ENCODE data around the gene GABRD. TPM values are rescaled to one million over a fixed set of nuclear protein-coding genes. Genes with fewer than 3 reads are reported as not detected.

The GABRD gene
- total and polyA plus RNA-seq, 10 of the 15 experiments (the other 5 are each of a cell fraction or from before 2014, with no cell fraction given), result not detected

GRCh38 chr1:1975535-1975934 lies 43.6 kb upstream of the GABRD start (continued):
- TF ChIP-seq, protein P1, sequence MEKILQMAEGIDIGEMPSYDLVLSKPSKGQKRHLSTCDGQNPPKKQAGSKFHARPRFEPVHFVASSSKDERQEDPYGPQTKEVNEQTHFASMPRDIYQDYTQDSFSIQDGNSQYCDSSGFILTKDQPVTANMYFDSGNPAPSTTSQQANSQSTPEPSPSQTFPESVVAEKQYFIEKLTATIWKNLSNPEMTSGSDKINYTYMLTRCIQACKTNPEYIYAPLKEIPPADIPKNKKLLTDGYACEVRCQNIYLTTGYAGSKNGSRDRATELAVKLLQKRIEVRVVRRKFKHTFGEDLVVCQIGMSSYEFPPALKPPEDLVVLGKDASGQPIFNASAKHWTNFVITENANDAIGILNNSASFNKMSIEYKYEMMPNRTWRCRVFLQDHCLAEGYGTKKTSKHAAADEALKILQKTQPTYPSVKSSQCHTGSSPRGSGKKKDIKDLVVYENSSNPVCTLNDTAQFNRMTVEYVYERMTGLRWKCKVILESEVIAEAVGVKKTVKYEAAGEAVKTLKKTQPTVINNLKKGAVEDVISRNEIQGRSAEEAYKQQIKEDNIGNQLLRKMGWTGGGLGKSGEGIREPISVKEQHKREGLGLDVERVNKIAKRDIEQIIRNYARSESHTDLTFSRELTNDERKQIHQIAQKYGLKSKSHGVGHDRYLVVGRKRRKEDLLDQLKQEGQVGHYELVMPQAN (conservative IDR thresholded peaks at IDR 0.05), result no peak
- TF ChIP-seq ASH2L (IDR thresholded peaks at IDR 0.05; ENCODE audit: borderline replicate concordance, low read depth) (no peak), HDAC2 (IDR thresholded peaks at IDR 0.05) (no peak), RUNX3 (IDR thresholded peaks at IDR 0.05; ENCODE audit: low read length) (no peak)

GRCh38 chr1:1976031-1976430 lies 43.1 kb upstream of the GABRD start:
- ChIA-PET RAD21 (ENCODE audit: unreplicated experiment) (no interaction called here), SMC1A (ENCODE audit: uncharacterized antibody, unreplicated experiment) (no interaction called here), POLR2A (no interaction called here), CTCF (no interaction called here)
- Histone ChIP-seq H3K36me3 (ENCODE audit: control insufficient read depth in 2 of 2, insufficient read depth in 2 of 2, low read length in 1 of 2) (no peaks in the 10 kb centered on the region), H3K4me1 (ENCODE audit: control insufficient read depth, insufficient read depth, low read length) (no peaks in the 10 kb centered on the region), H3K4me3 (no peak overlapping the region), H3K4me2 (ENCODE audit: control insufficient read depth, insufficient read depth) (no peak overlapping the region), H3K9ac (ENCODE audit: control insufficient read depth, insufficient read depth, low read length) (no peak overlapping the region), H2AFZ (ENCODE audit: control insufficient read depth, low read depth, low read length) (no peak overlapping the region), H3K79me2 (ENCODE audit: control insufficient read depth, insufficient read depth, low read length) (no peaks in the 10 kb centered on the region), H3K27ac (ENCODE audit: control insufficient read depth, insufficient read depth) (no peak overlapping the region), H4K20me1 (ENCODE audit: control insufficient read depth, insufficient read depth) (no peaks in the 10 kb centered on the region), H3K27me3 (replicated peaks in 1 of 2; ENCODE audit: control insufficient read depth in 2 of 2, insufficient read depth in 2 of 2, low read length in 1 of 2) (no peaks in the 10 kb centered on the region), H3K9me3 (replicated peaks; ENCODE audit: control insufficient read depth, insufficient read depth, low read length) (no peaks in the 10 kb centered on the region; the same call in 2 of the 3 replicates)
- FAIRE-seq, result no peak
- BruUV-seq (replicated peaks), result no TSS peak
- no peak for ATAC-seq
- DNase-seq (ENCODE audit: low read depth, low spot score), result no peak
- in situ Hi-C loops (cut with MboI), result no loop called here
- intact Hi-C loops (cut with micrococcal nuclease; ENCODE audit: unreplicated experiment), result no loop called here
- 31% methylated on average over 19 of the region's 19 CpGs for WGBS (ENCODE audit: insufficient coverage, insufficient replicate concordance, low lambda C conversion rate, missing lambda C conversion rate)
- TF ChIP-seq CREB1 (IDR thresholded peaks at IDR 0.05; ENCODE audit: low read depth) (no peak), IKZF1 (conservative IDR thresholded peaks at IDR 0.05) (no peak), MAX (IDR thresholded peaks at IDR 0.05; ENCODE audit: low read depth, low read length) (no peak), SIN3A (IDR thresholded peaks at IDR 0.05; ENCODE audit: low read depth, low read length) (no peak), BCL11A (IDR thresholded peaks at IDR 0.05; ENCODE audit: low read depth, low read length) (no peak), CEBPZ (IDR thresholded peaks at IDR 0.05; ENCODE audit: low read depth, low read length) (no peak), KDM1A (IDR thresholded peaks at IDR 0.05; ENCODE audit: borderline replicate concordance) (no peak), STAT3 (IDR thresholded peaks at IDR 0.05; ENCODE audit: low read depth, low read length) (no peak)
- TF ChIP-seq, protein P2, sequence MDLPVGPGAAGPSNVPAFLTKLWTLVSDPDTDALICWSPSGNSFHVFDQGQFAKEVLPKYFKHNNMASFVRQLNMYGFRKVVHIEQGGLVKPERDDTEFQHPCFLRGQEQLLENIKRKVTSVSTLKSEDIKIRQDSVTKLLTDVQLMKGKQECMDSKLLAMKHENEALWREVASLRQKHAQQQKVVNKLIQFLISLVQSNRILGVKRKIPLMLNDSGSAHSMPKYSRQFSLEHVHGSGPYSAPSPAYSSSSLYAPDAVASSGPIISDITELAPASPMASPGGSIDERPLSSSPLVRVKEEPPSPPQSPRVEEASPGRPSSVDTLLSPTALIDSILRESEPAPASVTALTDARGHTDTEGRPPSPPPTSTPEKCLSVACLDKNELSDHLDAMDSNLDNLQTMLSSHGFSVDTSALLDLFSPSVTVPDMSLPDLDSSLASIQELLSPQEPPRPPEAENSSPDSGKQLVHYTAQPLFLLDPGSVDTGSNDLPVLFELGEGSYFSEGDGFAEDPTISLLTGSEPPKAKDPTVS (IDR thresholded peaks at IDR 0.05; ENCODE audit: low read depth, low read length), result no peak
- TF ChIP-seq, protein P3, sequence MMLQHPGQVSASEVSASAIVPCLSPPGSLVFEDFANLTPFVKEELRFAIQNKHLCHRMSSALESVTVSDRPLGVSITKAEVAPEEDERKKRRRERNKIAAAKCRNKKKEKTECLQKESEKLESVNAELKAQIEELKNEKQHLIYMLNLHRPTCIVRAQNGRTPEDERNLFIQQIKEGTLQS (IDR thresholded peaks at IDR 0.05; ENCODE audit: borderline replicate concordance, extremely low read depth, low read depth, low read length), result no peak
- TF ChIP-seq, protein P4, sequence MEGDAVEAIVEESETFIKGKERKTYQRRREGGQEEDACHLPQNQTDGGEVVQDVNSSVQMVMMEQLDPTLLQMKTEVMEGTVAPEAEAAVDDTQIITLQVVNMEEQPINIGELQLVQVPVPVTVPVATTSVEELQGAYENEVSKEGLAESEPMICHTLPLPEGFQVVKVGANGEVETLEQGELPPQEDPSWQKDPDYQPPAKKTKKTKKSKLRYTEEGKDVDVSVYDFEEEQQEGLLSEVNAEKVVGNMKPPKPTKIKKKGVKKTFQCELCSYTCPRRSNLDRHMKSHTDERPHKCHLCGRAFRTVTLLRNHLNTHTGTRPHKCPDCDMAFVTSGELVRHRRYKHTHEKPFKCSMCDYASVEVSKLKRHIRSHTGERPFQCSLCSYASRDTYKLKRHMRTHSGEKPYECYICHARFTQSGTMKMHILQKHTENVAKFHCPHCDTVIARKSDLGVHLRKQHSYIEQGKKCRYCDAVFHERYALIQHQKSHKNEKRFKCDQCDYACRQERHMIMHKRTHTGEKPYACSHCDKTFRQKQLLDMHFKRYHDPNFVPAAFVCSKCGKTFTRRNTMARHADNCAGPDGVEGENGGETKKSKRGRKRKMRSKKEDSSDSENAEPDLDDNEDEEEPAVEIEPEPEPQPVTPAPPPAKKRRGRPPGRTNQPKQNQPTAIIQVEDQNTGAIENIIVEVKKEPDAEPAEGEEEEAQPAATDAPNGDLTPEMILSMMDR (IDR thresholded peaks at IDR 0.05 in 2 of 3, conservative IDR thresholded peaks at IDR 0.05 in 1 of 3; ENCODE audit: control insufficient read depth in 2 of 3, extremely low read depth in 1 of 3, insufficient read depth in 1 of 3, low read depth in 3 of 3, low read length in 3 of 3), result no peak

All from GM12878 (cell line).